T47D (cell line): Measurements from ENCODE around the gene HIPK2.
"Not testable (repeated sequence)": the region's sequence is repeated elsewhere in the genome, so short reads cannot be mapped to it uniquely, and the experiment has no call there.

Source experiments
- DNase-seq, 2 experiments: peaks; one replicate each; pipeline versions ENCODE4 v3.0.0 to v3.0.0-alpha.2; 2011 to 2012; ENCODE audit warnings: low read depth in 1 of 2, low spot score in 1 of 2
- JUND ChIP-seq: IDR thresholded peaks from 2 replicates; pipeline ENCODE4 v1.6.1; 2012; ENCODE audit warnings: low read depth
- in situ Hi-C: cut with HindIII; loops from 2 replicates; pipeline ENCODE4 v1.10.0; 2016; ENCODE audit warnings: low sequenced_read_pairs, low pct_unique_long_range_greater_than_20kb

The HIPK2 gene

GRCh38 chr7:139623518-139623917 is 154.3 kb downstream of the HIPK2 start:
- TF ChIP-seq JUND = no peak
- in situ Hi-C loops = no loop called here
- DNase-seq = no peak

GRCh38 chr7:139620676-139621344 is 157.0 kb downstream of the HIPK2 start:
- DNase-seq = peak; percentile 22 to 55
- TF ChIP-seq JUND = no peak
- in situ Hi-C loops = no loop called here

DNA sequence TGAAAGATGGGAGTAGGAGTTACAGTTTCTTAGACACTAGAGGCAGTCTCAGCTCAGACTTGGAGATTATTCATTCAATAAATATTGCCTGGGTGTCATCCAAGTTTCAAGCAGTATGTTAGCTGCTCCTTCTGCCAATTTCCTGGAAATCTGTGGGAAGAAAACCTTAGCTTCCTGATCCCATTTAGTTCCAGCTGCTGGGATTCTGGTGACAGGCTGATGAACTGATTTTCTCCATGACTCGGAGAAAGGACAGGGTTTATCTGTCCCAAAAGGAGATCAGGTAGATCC is 158.5 kb downstream of the HIPK2 start:
- DNase-seq = peak in 1 of 2 experiments; percentile 14
- in situ Hi-C loops = no loop called here

GRCh38 chr7:139618482-139619366 is 159.1 kb downstream of the HIPK2 start:
- in situ Hi-C loops = no loop called here
- TF ChIP-seq JUND = no peak
- peak in 1 of 2 experiments; percentile 69 for DNase-seq

More for the DNA sequence above, 158.5 kb downstream of the HIPK2 start:
- no peak for TF ChIP-seq JUND

DNA sequence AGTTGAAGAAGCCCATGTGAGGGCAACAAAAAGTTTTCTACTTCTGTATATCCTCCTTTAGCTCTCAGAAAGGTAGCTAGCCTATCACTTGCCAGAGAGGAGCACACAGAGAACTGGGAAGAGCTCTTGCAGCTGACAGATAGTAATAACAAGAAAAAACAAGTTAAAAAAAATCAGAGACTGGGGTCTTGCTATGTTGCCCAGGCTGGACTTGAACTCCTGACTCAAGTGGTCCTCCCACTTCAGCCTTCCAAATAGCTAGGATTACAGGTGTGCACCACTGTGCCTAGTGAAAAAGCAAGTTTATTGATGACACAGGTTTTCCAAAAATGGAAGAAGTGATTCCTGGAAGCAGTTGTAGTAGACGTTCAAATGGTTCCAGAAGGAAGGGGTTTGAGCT is 160.7 kb downstream of the HIPK2 start:
- TF ChIP-seq JUND = no peak
- DNase-seq = no peak
- in situ Hi-C loops = no loop called here

GRCh38 chr7:139614886-139615285 is 162.9 kb downstream of the HIPK2 start:
- DNase-seq = no peak
- in situ Hi-C loops = no loop called here
- no peak for TF ChIP-seq JUND

DNA sequence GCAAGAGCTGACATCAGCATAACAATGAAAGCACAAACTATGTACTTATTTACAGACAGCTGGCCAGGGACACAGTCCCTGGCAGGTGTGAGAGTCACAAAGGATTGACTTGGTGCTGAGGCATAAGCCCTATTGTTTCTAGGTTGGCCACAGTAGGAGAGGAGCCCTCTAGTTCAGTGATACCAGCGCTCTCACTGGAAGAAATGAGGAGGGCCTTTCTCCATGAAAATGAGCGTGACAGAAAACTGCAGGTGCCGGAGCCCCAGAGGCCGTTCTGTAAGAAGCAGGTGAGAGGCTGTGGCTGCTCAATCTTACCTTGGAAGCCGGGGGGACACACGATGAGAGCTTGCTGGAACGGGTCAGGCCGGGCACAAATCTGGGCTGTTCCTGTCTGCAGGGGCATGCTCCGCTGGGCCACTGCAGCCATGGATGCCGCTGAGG is 163.8 kb downstream of the HIPK2 start:
- in situ Hi-C loops = no loop called here
- TF ChIP-seq JUND = no peak
- DNase-seq = no peak

GRCh38 chr7:139611556-139611955 is 166.2 kb downstream of the HIPK2 start:
- DNase-seq, in situ Hi-C loops: not testable (repeated sequence)

GRCh38 chr7:139610595-139610994 is 167.2 kb downstream of the HIPK2 start:
- in situ Hi-C loops = no loop called here
- no peak for DNase-seq
- TF ChIP-seq JUND = no peak

GRCh38 chr7:139603896-139604295 is 173.9 kb downstream of the HIPK2 start:
- TF ChIP-seq JUND = no peak
- DNase-seq = no peak
- in situ Hi-C loops = no loop called here

- TF ChIP-seq JUND = no peak
These were observed 174.5 kb downstream of the HIPK2 start for GRCh38 chr7:139603282-139603681.

GRCh38 chr7:139602143-139602722 is 175.6 kb downstream of the HIPK2 start:
- in situ Hi-C loops = no loop called here
- peak in 1 of 2 experiments; percentile 51 for DNase-seq
- TF ChIP-seq JUND = no peak

More at GRCh38 chr7:139603282-139603681, 174.5 kb downstream of the HIPK2 start:
- no peak for DNase-seq
- in situ Hi-C loops = no loop called here

DNA sequence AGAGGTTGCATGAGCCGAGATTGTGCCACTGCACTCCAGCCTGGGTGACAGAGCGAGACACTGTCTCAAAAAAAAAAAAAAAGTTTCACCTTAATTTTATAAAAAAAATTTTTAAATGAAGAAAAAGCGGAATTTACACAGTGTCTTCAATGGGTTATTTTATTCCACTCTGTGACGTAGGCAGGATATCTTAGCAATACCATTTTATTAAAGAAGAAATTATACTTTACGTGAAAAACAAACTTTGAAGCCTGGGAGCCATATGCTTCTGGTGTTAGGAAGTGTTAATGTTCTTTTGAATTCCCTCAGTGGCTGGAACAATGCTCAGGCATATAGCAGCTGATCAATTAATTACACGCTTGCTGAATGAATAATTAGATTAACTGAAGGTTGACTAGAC is 176.6 kb downstream of the HIPK2 start:
- no peak for TF ChIP-seq JUND
- no peak for DNase-seq
- in situ Hi-C loops = no loop called here
